Coronary artery (tissue), 2 donors: Measurements from ENCODE around the gene DNAAF3.
A peak's percentile ranks its signal among the peaks of the same experiment; 100 is the strongest.

Experiments
- DNase-seq: peaks from one replicate; pipeline ENCODE4 v3.0.0-alpha.2; 2017; ENCODE audit warnings: low spot score
- H3K27ac ChIP-seq, 2 donors: fragments of 200-600 bp; sonication (generic); one replicate each; pipeline ENCODE4 v1.5.1; 2016 to 2019
- H3K4me3 ChIP-seq: fragments of 200-600 bp; sonication (generic); 2 replicates; pipeline ENCODE4 v1.5.1; 2016; ENCODE audit warnings: mild to moderate bottlenecking, moderate library complexity
- CTCF ChIP-seq: fragments of 200-600 bp; sonication (generic); IDR thresholded peaks from one replicate; pipeline ENCODE4 v1.5.1; 2019; ENCODE audit warnings: antibody characterized with exemption

DNAAF3 gene

GRCh38 chr19:55118401-55118991 is 47.9 kb downstream of the DNAAF3 start:
- H3K27ac ChIP-seq = peak overlapping the region; percentile 94 to 97
- no peak for TF ChIP-seq CTCF
- no peak for DNase-seq
- peak overlapping the region; percentile 97 for H3K4me3 ChIP-seq

GRCh38 chr19:55117663-55118391 is 48.6 kb downstream of the DNAAF3 start:
- no peak for TF ChIP-seq CTCF
- DNase-seq = peak; percentile 99
- H3K4me3 ChIP-seq = peak overlapping the region; percentile 97
- H3K27ac ChIP-seq = peak overlapping the region; percentile 94 to 97

- no peak for TF ChIP-seq CTCF
- Histone ChIP-seq H3K4me3 (peak within 1 kb of the TSS; percentile 97), H3K27ac (peak within 1 kb of the TSS; percentile 94 to 97)
- DNase-seq = no peak
Observed at GRCh38 chr19:55116859-55117662, 49.4 kb downstream of the DNAAF3 start, which contains the start of gene PPP1R12C. Gene PPP1R12C (minus strand): TSS chr19:55117637. CDS start chr19:55117543, 94 bp downstream.

GRCh38 chr19:55116232-55116858 is 50.1 kb downstream of the DNAAF3 start:
- H3K4me3 ChIP-seq = peak overlapping the region; percentile 97
- TF ChIP-seq CTCF = no peak
- no peak for DNase-seq

GRCh38 chr19:55115446-55116065 is 50.9 kb downstream of the DNAAF3 start:
- H3K4me3 ChIP-seq = peak overlapping the region; percentile 97
- peak overlapping the region; percentile 94 to 97 for H3K27ac ChIP-seq
- TF ChIP-seq CTCF = no peak
- DNase-seq = no peak

More at GRCh38 chr19:55116232-55116858, 50.1 kb downstream of the DNAAF3 start:
- peak overlapping the region; percentile 94 to 97 for H3K27ac ChIP-seq

GRCh38 chr19:55114566-55115145 is 51.8 kb downstream of the DNAAF3 start:
- peak overlapping the region; percentile 94 to 97 for H3K27ac ChIP-seq
- no peak for TF ChIP-seq CTCF
- no peak for DNase-seq
- peak overlapping the region; percentile 97 for H3K4me3 ChIP-seq
